T-cell (primary cell): Measurements from ENCODE around the gene ZNF318. TPM values are rescaled to one million over a fixed set of nuclear protein-coding genes. Genes with fewer than 3 reads are reported as not detected.

Experiments
- ATAC-seq, 4 experiments: fragments of 200-7000 bp in 3 of 4; fragments of 150-1000 bp in 1 of 4; cut with Tn5 transposase; replicated peaks in 1 of 4; 1 replicate in 3 of 4; 2 replicates in 1 of 4; pipeline ENCODE4 v1.10.0; 2021; ENCODE audit warnings: moderate library complexity in 3 of 4, mild to moderate bottlenecking in 2 of 4, moderate number of reproducible peaks in 1 of 4
- CTCF ChIA-PET, 2 donors: fragments of 300-600 bp; sonication (Branson Sonifier 250); formaldehyde crosslinking; loops; one replicate each; lab custom pipeline; 2022; ENCODE audit warnings: antibody characterized with exemption in 2 of 2; lab: Charles Lee
- POLR2A ChIA-PET, 2 donors: fragments of 300-600 bp; sonication (Branson Sonifier 250); formaldehyde crosslinking; loops; one replicate each; lab custom pipeline; 2022; ENCODE audit warnings: antibody characterized with exemption in 2 of 2; lab: Charles Lee
- DNase-seq, 35 experiments: peaks; one replicate each; pipeline versions ENCODE4 v3.0.0 to v3.0.0-alpha.2; 2013 to 2023
- H3K27ac ChIP-seq: one replicate; pipeline ENCODE4 v1.5.1; 2013; ENCODE audit warnings: low read length
- H3K27me3 ChIP-seq, 2 experiments: replicated peaks in 1 of 2; 1 replicate in 1 of 2; 2 replicates in 1 of 2; pipeline versions ENCODE4 v1.6.1 to v1.7.0; 2013; ENCODE audit warnings: low read length in 1 of 2, mixed read lengths in 1 of 2; ENCODE audit not compliant: control insufficient read depth in 2 of 2, insufficient read depth in 2 of 2; ENCODE audit errors: extremely low read depth in 1 of 2
- H3K36me3 ChIP-seq, 2 donors: 1 replicate in 1 of 2; 2 replicates in 1 of 2; pipeline versions ENCODE4 v1.6.1 to v1.7.0; 2013; ENCODE audit warnings: low read length in 1 of 2; ENCODE audit not compliant: control insufficient read depth in 2 of 2, insufficient read depth in 1 of 2; ENCODE audit errors: extremely low read depth in 1 of 2
- H3K4me1 ChIP-seq, 2 experiments: 1 replicate in 1 of 2; 2 replicates in 1 of 2; pipeline versions ENCODE4 v1.6.1 to v1.7.0; 2013; ENCODE audit warnings: low read length in 2 of 2, mixed read lengths in 1 of 2; ENCODE audit not compliant: insufficient read depth in 2 of 2, control insufficient read depth in 1 of 2; ENCODE audit errors: extremely low read depth in 1 of 2
- H3K4me3 ChIP-seq, 2 donors: 1 replicate in 1 of 2; 2 replicates in 1 of 2; pipeline versions ENCODE4 v1.5.1 to v1.7.0; 2013; ENCODE audit warnings: mild to moderate bottlenecking in 2 of 2, low read length in 1 of 2, moderate library complexity in 1 of 2; ENCODE audit not compliant: control insufficient read depth in 1 of 2; ENCODE audit errors: extremely low read depth in 1 of 2
- H3K9me3 ChIP-seq: 2 replicates; pipeline ENCODE4 v1.7.0; 2013
- H3K27ac Mint-ChIP-seq, 2 donors: one replicate each; pipeline ENCODE4 v1.8.0; 2020 to 2021; ENCODE audit warnings: mild to moderate bottlenecking in 2 of 2, mixed read lengths in 2 of 2
- H3K27me3 Mint-ChIP-seq, 2 donors: one replicate each; pipeline ENCODE4 v1.8.0; 2021 to 2022; ENCODE audit warnings: mixed read lengths in 2 of 2
- H3K36me3 Mint-ChIP-seq: one replicate; pipeline ENCODE4 v1.8.0; 2021; ENCODE audit warnings: mixed read lengths
- H3K4me1 Mint-ChIP-seq, 3 donors: one replicate each; pipeline ENCODE4 v1.8.0; 2020 to 2022; ENCODE audit warnings: mixed read lengths in 3 of 3, mild to moderate bottlenecking in 1 of 3
- H3K4me3 Mint-ChIP-seq, 3 donors: one replicate each; pipeline ENCODE4 v1.8.0; 2020 to 2022; ENCODE audit warnings: mild to moderate bottlenecking in 3 of 3, mixed read lengths in 3 of 3, moderate library complexity in 3 of 3
- H3K9me3 Mint-ChIP-seq, 3 donors: one replicate each; pipeline ENCODE4 v1.8.0; 2020 to 2022; ENCODE audit warnings: mixed read lengths in 3 of 3
- WGBS: methylation state at CpG from one replicate; pipeline ENCODE4 v1.1.5; 2013; ENCODE audit warnings: missing lambda C conversion rate; ENCODE audit not compliant: insufficient coverage; 5-methylcytosine and 5-hydroxymethylcytosine counted together
- total RNA-seq, 35 experiments: library from RNA in 6 of 35; stranded (reverse) in 6 of 35; fragments of 120-200 nt in 1 of 35; gene quantifications; one replicate each; pipeline versions ENCODE4 v1.2.1 to v1.2.4 and lab custom pipeline; 2013 to 2026

The ZNF318 gene
- total RNA-seq, 5 donors from 2014 or later (not counting 1 experiment from before 2014, with no cell fraction given), result 24.3 to 33.5 (median 26.2) TPM

GRCh38 chr6:43294536-43294935 lies 74.9 kb downstream of the ZNF318 start:
- H3K27me3 ChIP-seq, result peaks cover 0 to 24% of the 10 kb centered on the region in 2 experiments
- WGBS, result 77% methylated on average over 3 of the region's 3 CpGs

GRCh38 chr6:43293698-43294097 lies 75.7 kb downstream of the ZNF318 start:
- 90% methylated on average over 3 of the region's 3 CpGs for WGBS
- Histone ChIP-seq H3K36me3 (no peaks in the 10 kb centered on the region), H3K4me1 (no peaks in the 10 kb centered on the region), H3K27me3 (peaks cover 0 to 19% of the 10 kb centered on the region in 2 experiments), H3K9me3 (no peaks in the 10 kb centered on the region), H3K27ac (no peak overlapping the region), H3K4me3 (no peak overlapping the region)
- CTCF ChIA-PET, result no interaction called here
- no peak overlapping the region for H3K4me3 Mint-ChIP-seq
- POLR2A ChIA-PET, result no interaction called here
- ATAC-seq (no peak), DNase-seq (no peak)
- H3K36me3 Mint-ChIP-seq, result no peaks in the 10 kb centered on the region
- H3K27ac Mint-ChIP-seq, result no peak overlapping the region
- no peaks in the 10 kb centered on the region for H3K9me3 Mint-ChIP-seq
- no peaks in the 10 kb centered on the region for H3K4me1 Mint-ChIP-seq
- peaks cover under 1 to 6% of the 10 kb centered on the region in 2 donors for H3K27me3 Mint-ChIP-seq

More at GRCh38 chr6:43294536-43294935, 74.9 kb downstream of the ZNF318 start:
- Mint-ChIP-seq H3K4me3 (no peak overlapping the region), H3K36me3 (no peaks in the 10 kb centered on the region), H3K27me3 (peaks cover 3 to 8% of the 10 kb centered on the region in 2 donors), H3K4me1 (no peaks in the 10 kb centered on the region), H3K27ac (no peak overlapping the region), H3K9me3 (no peaks in the 10 kb centered on the region)
- no peak overlapping the region for H3K4me3 ChIP-seq
- ATAC-seq (no peak), DNase-seq (no peak)
- ChIA-PET POLR2A (no interaction called here), CTCF (no interaction called here)
- no peaks in the 10 kb centered on the region for H3K36me3 ChIP-seq
- H3K27ac ChIP-seq, result no peak overlapping the region
- H3K4me1 ChIP-seq, result no peaks in the 10 kb centered on the region
- H3K9me3 ChIP-seq, result no peaks in the 10 kb centered on the region

DNA sequence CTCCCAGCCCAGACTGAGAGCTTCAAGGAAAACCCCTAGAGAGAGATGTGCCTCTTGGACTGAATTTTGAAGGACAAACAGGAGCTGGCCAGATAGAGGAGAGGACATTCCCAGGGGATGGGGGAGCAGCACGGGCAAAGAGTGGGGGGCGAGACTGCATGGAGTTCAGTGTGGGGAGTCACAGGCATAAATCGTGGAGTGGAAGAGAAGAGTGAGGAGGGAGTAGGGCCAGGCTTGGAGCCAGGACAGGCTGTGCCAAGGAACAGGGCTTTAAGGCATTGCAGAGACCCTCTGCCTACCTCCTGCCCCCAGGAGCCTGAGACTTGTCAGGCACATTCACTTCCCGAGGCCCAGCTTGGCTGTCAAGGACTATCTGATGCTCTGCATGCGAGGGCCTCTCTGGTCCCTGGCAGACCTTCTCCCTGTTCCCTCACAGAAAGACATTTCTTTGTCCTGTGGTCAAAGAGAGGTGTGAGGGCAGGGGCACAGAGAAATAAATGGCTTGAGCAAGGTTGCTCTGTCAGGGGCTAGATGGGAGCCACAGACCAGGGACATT lies 76.6 kb downstream of the ZNF318 start:
- WGBS, result 90% methylated on average over 2 of the region's 5 CpGs
- H3K27ac Mint-ChIP-seq, result no peak overlapping the region
- Histone ChIP-seq H3K36me3 (no peaks in the 10 kb centered on the region), H3K4me3 (no peak overlapping the region), H3K27ac (no peak overlapping the region), H3K4me1 (no peaks in the 10 kb centered on the region), H3K9me3 (no peaks in the 10 kb centered on the region), H3K27me3 (peaks cover 0 to 15% of the 10 kb centered on the region in 2 experiments)
- no peaks in the 10 kb centered on the region for H3K9me3 Mint-ChIP-seq
- H3K36me3 Mint-ChIP-seq, result no peaks in the 10 kb centered on the region
- DNase-seq (no peak), ATAC-seq (no peak)
- peaks cover 0 to 4% of the 10 kb centered on the region in 2 donors for H3K27me3 Mint-ChIP-seq
- ChIA-PET CTCF (interaction anchor here in 1 of 2 donors (0.6 kb wide), 1 partner anchor 65 kb away, joined by 3 read pairs; no protein-coding TSS in a partner anchor), POLR2A (interaction anchor here in 1 of 2 donors (0.7 kb wide), 1 partner anchor 672 kb away, joined by 3 read pairs; no protein-coding TSS in a partner anchor)
- no peaks in the 10 kb centered on the region for H3K4me1 Mint-ChIP-seq
- H3K4me3 Mint-ChIP-seq, result no peak overlapping the region

DNA sequence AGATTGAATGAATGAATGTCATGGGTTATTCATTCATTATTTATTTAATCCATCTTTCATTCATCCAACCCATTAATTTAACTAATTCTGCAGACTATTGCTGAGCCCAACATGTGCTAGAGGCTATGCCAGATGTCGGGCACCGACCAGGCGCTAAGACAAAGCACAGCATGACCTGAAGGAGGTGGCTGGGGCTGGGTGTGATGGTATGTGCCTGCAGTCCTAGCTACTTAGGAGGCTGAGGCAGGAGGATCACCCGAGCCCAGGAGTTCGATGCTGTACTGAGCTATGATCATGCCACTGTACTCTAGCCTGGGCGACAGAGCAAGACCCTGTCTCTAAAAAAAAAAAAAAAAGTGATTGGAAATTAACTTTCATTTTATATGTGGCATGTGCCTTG lies 77.1 kb downstream of the ZNF318 start:
- Mint-ChIP-seq H3K36me3 (no peaks in the 10 kb centered on the region), H3K27ac (no peak overlapping the region), H3K4me3 (no peak overlapping the region), H3K4me1 (no peaks in the 10 kb centered on the region), H3K9me3 (no peaks in the 10 kb centered on the region), H3K27me3 (peaks cover 0 to 4% of the 10 kb centered on the region in 2 donors)
- peaks cover 0 to 11% of the 10 kb centered on the region in 2 experiments for H3K27me3 ChIP-seq
- ATAC-seq, result no peak
- H3K4me1 ChIP-seq, result no peaks in the 10 kb centered on the region
- no peaks in the 10 kb centered on the region for H3K36me3 ChIP-seq
- ChIA-PET CTCF (interaction anchor here (0.6 to 0.7 kb wide), 2 partner anchors 65 to 1417 kb away, joined by 3 to 4 read pairs; no protein-coding TSS in a partner anchor), POLR2A (interaction anchor here in 1 of 2 donors (0.7 kb wide), 1 partner anchor 671 kb away, joined by 3 read pairs; no protein-coding TSS in a partner anchor)
- no peak for DNase-seq
- no peak overlapping the region for H3K27ac ChIP-seq
- no peak overlapping the region for H3K4me3 ChIP-seq
- WGBS, result 100% methylated on average over 2 of the region's 6 CpGs
- H3K9me3 ChIP-seq, result no peaks in the 10 kb centered on the region

DNA sequence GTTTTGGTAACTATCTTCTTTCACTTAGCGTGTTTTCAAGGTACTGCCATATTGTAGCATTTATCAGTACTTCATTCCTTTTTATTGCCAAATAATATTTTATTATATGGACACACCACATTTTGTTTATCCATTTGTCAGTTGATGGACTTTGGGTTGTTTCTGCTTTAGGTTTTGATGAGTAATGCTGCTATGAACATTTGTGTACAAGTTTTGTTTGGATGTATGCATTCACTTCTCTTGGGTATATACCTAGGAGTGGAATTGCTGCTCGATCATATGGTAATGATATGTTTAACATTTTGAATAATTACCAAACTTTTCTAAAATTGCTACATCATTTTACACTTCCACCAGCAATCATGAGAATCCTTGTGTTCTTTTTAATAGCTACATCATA lies 77.7 kb downstream of the ZNF318 start:
- Histone ChIP-seq H3K27me3 (peaks cover 0 to 10% of the 10 kb centered on the region in 2 experiments), H3K4me1 (no peaks in the 10 kb centered on the region), H3K36me3 (no peaks in the 10 kb centered on the region), H3K9me3 (no peaks in the 10 kb centered on the region), H3K4me3 (no peak overlapping the region), H3K27ac (no peak overlapping the region)
- no peaks in the 10 kb centered on the region for H3K36me3 Mint-ChIP-seq
- H3K4me1 Mint-ChIP-seq, result no peaks in the 10 kb centered on the region
- ChIA-PET POLR2A (no interaction called here), CTCF (interaction anchor here in 1 of 2 donors (0.7 kb wide), 1 partner anchor 1416 kb away, joined by 4 read pairs; no protein-coding TSS in a partner anchor)
- no peak overlapping the region for H3K4me3 Mint-ChIP-seq
- peaks cover 4 to 8% of the 10 kb centered on the region in 2 donors for H3K27me3 Mint-ChIP-seq
- no peak for ATAC-seq
- H3K9me3 Mint-ChIP-seq, result no peaks in the 10 kb centered on the region
- DNase-seq, result no peak
- WGBS, result no CpG with 5 or more reads among the region's 2 CpGs
- H3K27ac Mint-ChIP-seq, result no peak overlapping the region

GRCh38 chr6:43290905-43291355 lies 78.5 kb downstream of the ZNF318 start:
- ChIA-PET POLR2A (no interaction called here), CTCF (no interaction called here)
- no peak overlapping the region for H3K4me3 Mint-ChIP-seq
- H3K27ac ChIP-seq, result no peak overlapping the region
- peaks cover 8 to 11% of the 10 kb centered on the region in 2 donors for H3K27me3 Mint-ChIP-seq
- H3K9me3 ChIP-seq, result no peaks in the 10 kb centered on the region
- no peaks in the 10 kb centered on the region for H3K36me3 ChIP-seq
- no peaks in the 10 kb centered on the region for H3K4me1 Mint-ChIP-seq
- H3K27me3 ChIP-seq, result peaks cover 0 to 17% of the 10 kb centered on the region in 2 experiments
- H3K27ac Mint-ChIP-seq, result no peak overlapping the region
- no peaks in the 10 kb centered on the region for H3K9me3 Mint-ChIP-seq
- no peaks in the 10 kb centered on the region for H3K36me3 Mint-ChIP-seq
- H3K4me1 ChIP-seq, result no peaks in the 10 kb centered on the region
- DNase-seq (no peak), ATAC-seq (no peak)
- 83% methylated on average over 6 of the region's 6 CpGs for WGBS
- H3K4me3 ChIP-seq, result no peak overlapping the region
